HuH-7 (cell line): ENCODE results near the gene DOCK1.

Experiments used
- DNase-seq: peaks from one replicate; pipeline ENCODE4 v3.0.0; 2011; ENCODE audit warnings: low spot score

DOCK1 gene

GRCh38 chr10:127221281-127221680, 316.1 kb downstream of the DOCK1 start:
- DNase-seq = no peak

GRCh38 chr10:127227027-127227426, 321.8 kb downstream of the DOCK1 start:
- no peak for DNase-seq

GRCh38 chr10:127227663-127228062, 322.4 kb downstream of the DOCK1 start:
- DNase-seq = peak; percentile 51

GRCh38 chr10:127228195-127228787, 323.1 kb downstream of the DOCK1 start:
- peak; percentile 37 for DNase-seq

GRCh38 chr10:127234306-127234800, 329.1 kb downstream of the DOCK1 start:
- DNase-seq = no peak

GRCh38 chr10:127236266-127236665, 331.0 kb downstream of the DOCK1 start:
- no peak for DNase-seq

GRCh38 chr10:127242914-127243313, 337.7 kb downstream of the DOCK1 start:
- DNase-seq = no peak

- peak; percentile 44 for DNase-seq
Measured at GRCh38 chr10:127243490-127244272, 338.5 kb downstream of the DOCK1 start.

GRCh38 chr10:127245456-127245855, 340.2 kb downstream of the DOCK1 start:
- DNase-seq = no peak

- DNase-seq = no peak
Measured at GRCh38 chr10:127250031-127250430, 344.8 kb downstream of the DOCK1 start.

GRCh38 chr10:127252818-127253217, 347.6 kb downstream of the DOCK1 start:
- DNase-seq = no peak

- no peak for DNase-seq
Measured at GRCh38 chr10:127254276-127254675, 349.0 kb downstream of the DOCK1 start.

GRCh38 chr10:127257395-127257794, 352.2 kb downstream of the DOCK1 start:
- no peak for DNase-seq

GRCh38 chr10:127259347-127259746, 354.1 kb downstream of the DOCK1 start:
- DNase-seq = no peak

- no peak for DNase-seq
Measured at GRCh38 chr10:127262606-127263005, 357.4 kb downstream of the DOCK1 start.

- no peak for DNase-seq
Measured at GRCh38 chr10:127265288-127265687, 360.1 kb downstream of the DOCK1 start.

- no peak for DNase-seq
Measured at GRCh38 chr10:127266431-127266830, 361.2 kb downstream of the DOCK1 start.

GRCh38 chr10:127267442-127267841, 362.2 kb downstream of the DOCK1 start:
- no peak for DNase-seq

GRCh38 chr10:127272076-127272475, 366.8 kb downstream of the DOCK1 start:
- no peak for DNase-seq

GRCh38 chr10:127275272-127275671, 370.0 kb downstream of the DOCK1 start:
- DNase-seq = no peak

GRCh38 chr10:127275793-127276450, 370.7 kb downstream of the DOCK1 start:
- DNase-seq = no peak

GRCh38 chr10:127276794-127277462, 371.7 kb downstream of the DOCK1 start:
- no peak for DNase-seq
